Upper lobe of left lung (tissue), 4 donors: ENCODE results near the gene THOC5.

ENCODE experiments used
- EP300 ChIP-seq, 4 donors: sonication (generic); formaldehyde crosslinking; IDR thresholded peaks; one replicate each; pipeline ENCODE4 v1.5.1; 2017; ENCODE audit warnings: antibody characterized with exemption in 4 of 4, control low read depth in 2 of 4
- POLR2A ChIP-seq, 4 donors: fragments of 450-650 bp; IDR thresholded peaks; one replicate each; pipeline ENCODE4 v1.5.1; 2016 to 2017; ENCODE audit warnings: antibody characterized with exemption in 4 of 4, mild to moderate bottlenecking in 2 of 4
- POLR2AphosphoS5 ChIP-seq, 2 donors: sonication (generic); formaldehyde crosslinking; IDR thresholded peaks; one replicate each; pipeline ENCODE4 v1.5.1; 2017; ENCODE audit warnings: antibody characterized with exemption in 2 of 2
- TF ChIP-seq, protein P1 (sequence below), 6 experiments: fragments of 450-650 bp in 4 of 6; fragments of 200-600 bp in 2 of 6; sonication (generic) in 2 of 6; IDR thresholded peaks; one replicate each; pipeline ENCODE4 v1.5.1; 2016 to 2019; ENCODE audit warnings: antibody characterized with exemption in 6 of 6

DNA sequence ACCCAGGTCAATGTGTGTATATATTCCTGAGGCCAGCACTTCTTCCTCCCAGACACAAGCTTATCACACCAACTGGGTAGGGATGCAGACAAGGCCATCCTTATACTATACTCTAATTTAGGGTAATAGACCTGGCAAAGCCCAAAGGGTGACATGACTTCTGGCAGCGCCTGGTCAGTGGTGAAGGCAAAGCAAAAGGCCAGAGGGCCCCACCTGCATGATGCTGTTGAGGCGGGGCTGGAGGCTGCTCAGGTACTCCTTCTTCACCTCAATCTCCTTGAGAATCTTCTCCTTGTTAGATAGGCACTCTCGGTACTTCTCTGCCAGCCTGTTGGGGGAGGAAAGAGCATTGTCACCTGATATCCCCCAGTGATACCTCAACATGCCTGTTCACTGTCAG is 17.1 kb downstream of the THOC5 start:
- TF ChIP-seq, protein P1, sequence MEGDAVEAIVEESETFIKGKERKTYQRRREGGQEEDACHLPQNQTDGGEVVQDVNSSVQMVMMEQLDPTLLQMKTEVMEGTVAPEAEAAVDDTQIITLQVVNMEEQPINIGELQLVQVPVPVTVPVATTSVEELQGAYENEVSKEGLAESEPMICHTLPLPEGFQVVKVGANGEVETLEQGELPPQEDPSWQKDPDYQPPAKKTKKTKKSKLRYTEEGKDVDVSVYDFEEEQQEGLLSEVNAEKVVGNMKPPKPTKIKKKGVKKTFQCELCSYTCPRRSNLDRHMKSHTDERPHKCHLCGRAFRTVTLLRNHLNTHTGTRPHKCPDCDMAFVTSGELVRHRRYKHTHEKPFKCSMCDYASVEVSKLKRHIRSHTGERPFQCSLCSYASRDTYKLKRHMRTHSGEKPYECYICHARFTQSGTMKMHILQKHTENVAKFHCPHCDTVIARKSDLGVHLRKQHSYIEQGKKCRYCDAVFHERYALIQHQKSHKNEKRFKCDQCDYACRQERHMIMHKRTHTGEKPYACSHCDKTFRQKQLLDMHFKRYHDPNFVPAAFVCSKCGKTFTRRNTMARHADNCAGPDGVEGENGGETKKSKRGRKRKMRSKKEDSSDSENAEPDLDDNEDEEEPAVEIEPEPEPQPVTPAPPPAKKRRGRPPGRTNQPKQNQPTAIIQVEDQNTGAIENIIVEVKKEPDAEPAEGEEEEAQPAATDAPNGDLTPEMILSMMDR (IDR thresholded peaks at IDR 0.05): no peak
- TF ChIP-seq POLR2AphosphoS5 (IDR thresholded peaks at IDR 0.05): no peak
- TF ChIP-seq POLR2A (IDR thresholded peaks at IDR 0.05): no peak
- TF ChIP-seq EP300 (IDR thresholded peaks at IDR 0.05): no peak
